SK-N-SH treated with all-trans-retinoic acid at 6 μM for 48 hours (cell line): Measurements from ENCODE around the gene TMEM244.

Experiments
- ATAC-seq: fragments of 200-7000 bp; cut with Tn5 transposase; 3 replicates; pipeline ENCODE4 v1.9.1; 2020; ENCODE audit warnings: mild to moderate bottlenecking, moderate library complexity
- ARNTL ChIP-seq: fragments of 450-650 bp; formaldehyde crosslinking; IDR thresholded peaks from 2 replicates; pipeline ENCODE4 v1.5.0; 2020; ENCODE audit warnings: low read depth, mild to moderate bottlenecking, moderate library complexity, borderline replicate concordance
- CSDC2 ChIP-seq: fragments of 250-450 bp; sonication (Bioruptor Pico); IDR thresholded peaks from 2 replicates; pipeline ENCODE4 v1.5.0; 2020; ENCODE audit warnings: mild to moderate bottlenecking, moderate library complexity
- ESRRG ChIP-seq: fragments of 250-450 bp; sonication (Bioruptor Pico); IDR thresholded peaks from 2 replicates; pipeline ENCODE4 v1.6.1; 2021; ENCODE audit warnings: mild to moderate bottlenecking
- GLIS3 ChIP-seq: fragments of 250-450 bp; sonication (Bioruptor Pico); IDR thresholded peaks from 2 replicates; pipeline ENCODE4 v1.5.0; 2020; ENCODE audit warnings: mild to moderate bottlenecking, moderate library complexity
- OSR1 ChIP-seq: fragments of 250-450 bp; sonication (Bioruptor Pico); IDR thresholded peaks from 2 replicates; pipeline ENCODE4 v1.8.0; 2022; ENCODE audit warnings: moderate library complexity, mild to moderate bottlenecking, inconsistent platforms
- PATZ1 ChIP-seq: fragments of 250-450 bp; sonication (Bioruptor Pico); IDR thresholded peaks from 2 replicates; pipeline ENCODE4 v1.8.0; 2020; ENCODE audit warnings: mild to moderate bottlenecking, moderate library complexity, borderline replicate concordance
- PPARA ChIP-seq: fragments of 250-450 bp; sonication (Bioruptor Pico); IDR thresholded peaks from 2 replicates; pipeline ENCODE4 v1.5.0; 2020; ENCODE audit warnings: mild to moderate bottlenecking, borderline replicate concordance
- RARB ChIP-seq: fragments of 250-450 bp; sonication (Bioruptor Pico); IDR thresholded peaks from 2 replicates; pipeline ENCODE4 v1.8.0; 2021; ENCODE audit warnings: mild to moderate bottlenecking, moderate library complexity
- SNAI2 ChIP-seq: fragments of 250-450 bp; sonication (Bioruptor Pico); IDR thresholded peaks from 2 replicates; pipeline ENCODE4 v1.5.0; 2020; ENCODE audit warnings: mild to moderate bottlenecking, moderate library complexity
- TCF4 ChIP-seq: fragments of 250-450 bp; sonication (Bioruptor Pico); IDR thresholded peaks from 2 replicates; pipeline ENCODE4 v1.8.0; 2021; ENCODE audit warnings: mild to moderate bottlenecking, moderate library complexity, borderline replicate concordance
- ZC3H10 ChIP-seq: fragments of 250-450 bp; sonication (Bioruptor Pico); IDR thresholded peaks from 2 replicates; pipeline ENCODE4 v1.5.1; 2021; ENCODE audit warnings: mild to moderate bottlenecking, moderate library complexity
- ZFP3 ChIP-seq: fragments of 250-450 bp; sonication (Bioruptor Pico); IDR thresholded peaks from 2 replicates; pipeline ENCODE4 v1.5.0; 2020; ENCODE audit warnings: mild to moderate bottlenecking, moderate library complexity
- ZNF565 ChIP-seq: fragments of 450-650 bp; formaldehyde crosslinking; conservative IDR thresholded peaks from 2 replicates; pipeline ENCODE4 v1.5.0; 2020; ENCODE audit warnings: low read depth, mild to moderate bottlenecking, moderate library complexity
- ZNF70 ChIP-seq: fragments of 450-650 bp; formaldehyde crosslinking; IDR thresholded peaks from 2 replicates; pipeline ENCODE4 v1.5.0; 2020; ENCODE audit warnings: mild to moderate bottlenecking, moderate library complexity
- ZNF8 ChIP-seq: fragments of 450-650 bp; formaldehyde crosslinking; IDR thresholded peaks from 2 replicates; pipeline ENCODE4 v1.5.0; 2020; ENCODE audit warnings: mild to moderate bottlenecking, moderate library complexity
- TF ChIP-seq, protein P1 (sequence below): fragments of 250-450 bp; sonication (Bioruptor Pico); IDR thresholded peaks from 2 replicates; pipeline ENCODE4 v1.5.1; 2021; ENCODE audit warnings: mild to moderate bottlenecking, moderate library complexity
- TF ChIP-seq, protein P2 (sequence below): fragments of 250-450 bp; sonication (Bioruptor Pico); IDR thresholded peaks from 2 replicates; pipeline ENCODE4 v1.5.0; 2020; ENCODE audit warnings: mild to moderate bottlenecking, moderate library complexity
- TF ChIP-seq, protein P3 (sequence below): fragments of 250-450 bp; sonication (Bioruptor Pico); IDR thresholded peaks from 2 replicates; pipeline ENCODE4 v1.5.1; 2020; ENCODE audit warnings: low read depth, mild to moderate bottlenecking, moderate library complexity
- TF ChIP-seq, protein P4 (sequence below): fragments of 250-450 bp; sonication (Bioruptor Pico); IDR thresholded peaks from 2 replicates; pipeline ENCODE4 v1.8.0; 2021; ENCODE audit warnings: low read depth, mild to moderate bottlenecking, moderate library complexity, borderline replicate concordance

TMEM244 gene

DNA sequence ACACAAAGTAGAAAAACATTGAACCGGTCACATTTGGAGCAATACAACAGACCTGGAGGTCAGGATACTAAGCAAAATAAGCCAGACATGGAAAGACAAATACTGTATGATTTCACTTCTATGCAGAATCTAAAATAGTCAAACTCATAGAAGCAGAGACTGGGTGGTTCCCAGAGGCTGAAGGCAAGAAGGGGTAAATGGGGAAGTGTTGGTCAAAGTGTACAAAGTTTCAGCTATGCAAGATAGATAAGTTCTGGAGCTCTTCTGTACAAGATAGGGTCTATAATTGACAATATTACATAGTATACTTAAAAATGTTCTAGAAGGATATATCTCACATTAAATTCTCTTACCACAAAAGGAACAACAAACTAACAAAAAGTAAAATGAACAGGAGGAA, 70.3 kb downstream of the TMEM244 start:
- ATAC-seq: no peak
- TF ChIP-seq ZFP3 (CRISPR knock-in tag) (no peak), TCF4 (CRISPR knock-in tag) (no peak), ESRRG (no peak), ZNF70 (CRISPR knock-in tag) (no peak), PPARA (CRISPR knock-in tag) (no peak), ZC3H10 (CRISPR knock-in tag) (no peak), OSR1 (CRISPR knock-in tag) (no peak), RARB (no peak), ARNTL (CRISPR knock-in tag) (no peak), CSDC2 (CRISPR knock-in tag) (no peak), ZNF8 (CRISPR knock-in tag) (no peak)
- TF ChIP-seq, protein P1, sequence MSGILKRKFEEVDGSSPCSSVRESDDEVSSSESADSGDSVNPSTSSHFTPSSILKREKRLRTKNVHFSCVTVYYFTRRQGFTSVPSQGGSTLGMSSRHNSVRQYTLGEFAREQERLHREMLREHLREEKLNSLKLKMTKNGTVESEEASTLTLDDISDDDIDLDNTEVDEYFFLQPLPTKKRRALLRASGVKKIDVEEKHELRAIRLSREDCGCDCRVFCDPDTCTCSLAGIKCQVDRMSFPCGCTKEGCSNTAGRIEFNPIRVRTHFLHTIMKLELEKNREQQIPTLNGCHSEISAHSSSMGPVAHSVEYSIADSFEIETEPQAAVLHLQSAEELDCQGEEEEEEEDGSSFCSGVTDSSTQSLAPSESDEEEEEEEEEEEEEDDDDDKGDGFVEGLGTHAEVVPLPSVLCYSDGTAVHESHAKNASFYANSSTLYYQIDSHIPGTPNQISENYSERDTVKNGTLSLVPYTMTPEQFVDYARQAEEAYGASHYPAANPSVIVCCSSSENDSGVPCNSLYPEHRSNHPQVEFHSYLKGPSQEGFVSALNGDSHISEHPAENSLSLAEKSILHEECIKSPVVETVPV: no peak
- TF ChIP-seq, protein P2, sequence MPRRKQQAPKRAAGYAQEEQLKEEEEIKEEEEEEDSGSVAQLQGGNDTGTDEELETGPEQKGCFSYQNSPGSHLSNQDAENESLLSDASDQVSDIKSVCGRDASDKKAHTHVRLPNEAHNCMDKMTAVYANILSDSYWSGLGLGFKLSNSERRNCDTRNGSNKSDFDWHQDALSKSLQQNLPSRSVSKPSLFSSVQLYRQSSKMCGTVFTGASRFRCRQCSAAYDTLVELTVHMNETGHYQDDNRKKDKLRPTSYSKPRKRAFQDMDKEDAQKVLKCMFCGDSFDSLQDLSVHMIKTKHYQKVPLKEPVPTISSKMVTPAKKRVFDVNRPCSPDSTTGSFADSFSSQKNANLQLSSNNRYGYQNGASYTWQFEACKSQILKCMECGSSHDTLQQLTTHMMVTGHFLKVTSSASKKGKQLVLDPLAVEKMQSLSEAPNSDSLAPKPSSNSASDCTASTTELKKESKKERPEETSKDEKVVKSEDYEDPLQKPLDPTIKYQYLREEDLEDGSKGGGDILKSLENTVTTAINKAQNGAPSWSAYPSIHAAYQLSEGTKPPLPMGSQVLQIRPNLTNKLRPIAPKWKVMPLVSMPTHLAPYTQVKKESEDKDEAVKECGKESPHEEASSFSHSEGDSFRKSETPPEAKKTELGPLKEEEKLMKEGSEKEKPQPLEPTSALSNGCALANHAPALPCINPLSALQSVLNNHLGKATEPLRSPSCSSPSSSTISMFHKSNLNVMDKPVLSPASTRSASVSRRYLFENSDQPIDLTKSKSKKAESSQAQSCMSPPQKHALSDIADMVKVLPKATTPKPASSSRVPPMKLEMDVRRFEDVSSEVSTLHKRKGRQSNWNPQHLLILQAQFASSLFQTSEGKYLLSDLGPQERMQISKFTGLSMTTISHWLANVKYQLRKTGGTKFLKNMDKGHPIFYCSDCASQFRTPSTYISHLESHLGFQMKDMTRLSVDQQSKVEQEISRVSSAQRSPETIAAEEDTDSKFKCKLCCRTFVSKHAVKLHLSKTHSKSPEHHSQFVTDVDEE (CRISPR knock-in tag): no peak
- TF ChIP-seq, protein P3, sequence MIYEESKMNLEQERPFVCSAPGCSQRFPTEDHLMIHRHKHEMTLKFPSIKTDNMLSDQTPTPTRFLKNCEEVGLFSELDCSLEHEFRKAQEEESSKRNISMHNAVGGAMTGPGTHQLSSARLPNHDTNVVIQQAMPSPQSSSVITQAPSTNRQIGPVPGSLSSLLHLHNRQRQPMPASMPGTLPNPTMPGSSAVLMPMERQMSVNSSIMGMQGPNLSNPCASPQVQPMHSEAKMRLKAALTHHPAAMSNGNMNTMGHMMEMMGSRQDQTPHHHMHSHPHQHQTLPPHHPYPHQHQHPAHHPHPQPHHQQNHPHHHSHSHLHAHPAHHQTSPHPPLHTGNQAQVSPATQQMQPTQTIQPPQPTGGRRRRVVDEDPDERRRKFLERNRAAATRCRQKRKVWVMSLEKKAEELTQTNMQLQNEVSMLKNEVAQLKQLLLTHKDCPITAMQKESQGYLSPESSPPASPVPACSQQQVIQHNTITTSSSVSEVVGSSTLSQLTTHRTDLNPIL (CRISPR knock-in tag): no peak

GRCh38 chr6:129789974-129790373, 71.1 kb downstream of the TMEM244 start:
- ATAC-seq: no peak
- TF ChIP-seq CSDC2 (CRISPR knock-in tag) (no peak), RARB (no peak), PATZ1 (CRISPR knock-in tag) (no peak), OSR1 (CRISPR knock-in tag) (no peak)

GRCh38 chr6:129787816-129788215, 73.3 kb downstream of the TMEM244 start:
- TF ChIP-seq SNAI2 (CRISPR knock-in tag) (no peak), GLIS3 (CRISPR knock-in tag) (no peak), ZNF8 (CRISPR knock-in tag) (no peak), ZNF70 (CRISPR knock-in tag) (no peak), ZNF565 (CRISPR knock-in tag) (no peak), ARNTL (CRISPR knock-in tag) (no peak), PPARA (CRISPR knock-in tag) (no peak)
- TF ChIP-seq, protein P4, sequence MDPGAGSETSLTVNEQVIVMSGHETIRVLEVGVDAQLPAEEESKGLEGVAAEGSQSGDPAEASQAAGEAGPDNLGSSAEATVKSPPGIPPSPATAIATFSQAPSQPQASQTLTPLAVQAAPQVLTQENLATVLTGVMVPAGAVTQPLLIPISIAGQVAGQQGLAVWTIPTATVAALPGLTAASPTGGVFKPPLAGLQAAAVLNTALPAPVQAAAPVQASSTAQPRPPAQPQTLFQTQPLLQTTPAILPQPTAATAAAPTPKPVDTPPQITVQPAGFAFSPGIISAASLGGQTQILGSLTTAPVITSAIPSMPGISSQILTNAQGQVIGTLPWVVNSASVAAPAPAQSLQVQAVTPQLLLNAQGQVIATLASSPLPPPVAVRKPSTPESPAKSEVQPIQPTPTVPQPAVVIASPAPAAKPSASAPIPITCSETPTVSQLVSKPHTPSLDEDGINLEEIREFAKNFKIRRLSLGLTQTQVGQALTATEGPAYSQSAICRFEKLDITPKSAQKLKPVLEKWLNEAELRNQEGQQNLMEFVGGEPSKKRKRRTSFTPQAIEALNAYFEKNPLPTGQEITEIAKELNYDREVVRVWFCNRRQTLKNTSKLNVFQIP: no peak
- no peak for ATAC-seq

DNA sequence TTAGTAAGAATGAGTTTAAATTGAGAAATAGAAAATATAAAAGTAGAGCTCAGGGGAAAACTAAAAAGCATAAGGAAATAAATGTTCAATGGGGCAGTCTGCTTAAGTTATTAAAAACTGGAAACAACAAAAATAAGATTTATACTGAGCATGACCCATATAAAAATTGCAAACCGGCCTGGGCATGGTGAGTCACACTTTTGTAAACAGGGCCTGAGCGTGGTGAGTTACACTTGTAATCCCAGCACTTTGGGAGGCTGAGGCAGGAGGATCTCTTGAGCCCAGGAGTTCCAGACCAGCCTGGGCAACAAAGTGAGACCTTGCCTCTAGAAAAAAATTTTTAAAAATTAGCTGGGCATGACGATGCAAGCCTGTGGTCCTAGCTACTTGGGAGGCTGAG, 74.6 kb downstream of the TMEM244 start:
- ATAC-seq: no peak
- TF ChIP-seq OSR1 (CRISPR knock-in tag): no peak
- TF ChIP-seq ZNF565 (CRISPR knock-in tag): no peak
- no peak for TF ChIP-seq GLIS3 (CRISPR knock-in tag)
- no peak for TF ChIP-seq ZNF70 (CRISPR knock-in tag)
- TF ChIP-seq, protein P4: no peak
- TF ChIP-seq PPARA (CRISPR knock-in tag): no peak
- TF ChIP-seq CSDC2 (CRISPR knock-in tag): no peak
- no peak for TF ChIP-seq ZFP3 (CRISPR knock-in tag)
- TF ChIP-seq PATZ1 (CRISPR knock-in tag): no peak
- TF ChIP-seq SNAI2 (CRISPR knock-in tag): no peak
- TF ChIP-seq, protein P2 (CRISPR knock-in tag): no peak
